NT2/D1 (cell line): ENCODE measurements around the gene PDE4C.
A peak's percentile ranks its signal among the peaks of the same experiment; 100 is the strongest.

ENCODE experiments used
- DNase-seq: peaks from one replicate; pipeline ENCODE4 v3.0.0-alpha.2; 2011; ENCODE audit warnings: low read depth, low spot score
- H3K27me3 ChIP-seq: 2 replicates; pipeline ENCODE4 v1.6.0; 2011; ENCODE audit warnings: mild to moderate bottlenecking; ENCODE audit not compliant: insufficient read length, insufficient read depth
- H3K36me3 ChIP-seq: 2 replicates; pipeline ENCODE4 v1.6.1; 2011; ENCODE audit warnings: mild to moderate bottlenecking, low read length, mixed read lengths; ENCODE audit not compliant: insufficient read depth, insufficient read length
- H3K4me1 ChIP-seq: 2 replicates; pipeline ENCODE4 v1.5.1; 2011; ENCODE audit not compliant: insufficient read depth, insufficient read length
- H3K4me3 ChIP-seq: 2 replicates; pipeline ENCODE4 v1.5.1; 2011; ENCODE audit warnings: low read depth; ENCODE audit not compliant: insufficient read length
- H3K9ac ChIP-seq: 2 replicates; pipeline ENCODE4 v1.6.0; 2011; ENCODE audit warnings: low read depth; ENCODE audit not compliant: insufficient read length
- H3K9me3 ChIP-seq: 2 replicates; pipeline ENCODE4 v1.5.1; 2011; ENCODE audit warnings: mild to moderate bottlenecking, low read length; ENCODE audit not compliant: insufficient read depth
- SUZ12 ChIP-seq: IDR thresholded peaks from 2 replicates; pipeline ENCODE4 v1.6.1; 2011; ENCODE audit not compliant: insufficient read length, insufficient read depth; ENCODE audit errors: extremely low read depth
- YY1 ChIP-seq: IDR thresholded peaks from 2 replicates; pipeline ENCODE4 v1.6.1; 2011; ENCODE audit not compliant: insufficient read length, insufficient read depth
- ZNF274 ChIP-seq: IDR thresholded peaks from 2 replicates; pipeline ENCODE4 v1.6.1; 2011; ENCODE audit warnings: mild to moderate bottlenecking, low read depth, low read length

PDE4C gene

DNA sequence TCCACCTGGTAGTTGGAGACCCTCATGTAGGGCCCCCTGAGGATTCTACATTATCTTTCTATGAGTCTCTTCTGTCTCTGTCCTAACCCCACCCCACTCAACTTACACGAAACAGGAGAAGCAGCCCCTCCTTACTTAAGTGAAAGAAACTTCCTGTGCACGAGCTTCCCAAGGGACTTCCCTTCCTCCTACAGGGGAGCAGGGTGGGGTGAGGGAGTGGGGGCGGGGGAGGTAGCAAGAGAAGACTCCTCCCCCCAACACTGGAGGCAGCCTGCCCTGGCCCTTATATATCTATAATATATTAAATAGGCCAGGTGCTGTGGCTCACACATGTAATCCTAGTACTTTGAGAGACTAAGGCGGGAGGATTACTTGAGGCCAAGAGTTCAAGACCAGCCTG is 5.5 kb upstream of the PDE4C start:
- Histone ChIP-seq H3K9me3 (no peaks in the 10 kb centered on the region), H3K9ac (peak overlapping the region; percentile 68), H3K4me1 (peaks cover 16% of the 10 kb centered on the region), H3K27me3 (peaks cover 34% of the 10 kb centered on the region), H3K36me3 (no peaks in the 10 kb centered on the region), H3K4me3 (no peak overlapping the region)
- DNase-seq: no peak
- TF ChIP-seq YY1: no peak
- no peak for TF ChIP-seq SUZ12
- TF ChIP-seq ZNF274: no peak

DNA sequence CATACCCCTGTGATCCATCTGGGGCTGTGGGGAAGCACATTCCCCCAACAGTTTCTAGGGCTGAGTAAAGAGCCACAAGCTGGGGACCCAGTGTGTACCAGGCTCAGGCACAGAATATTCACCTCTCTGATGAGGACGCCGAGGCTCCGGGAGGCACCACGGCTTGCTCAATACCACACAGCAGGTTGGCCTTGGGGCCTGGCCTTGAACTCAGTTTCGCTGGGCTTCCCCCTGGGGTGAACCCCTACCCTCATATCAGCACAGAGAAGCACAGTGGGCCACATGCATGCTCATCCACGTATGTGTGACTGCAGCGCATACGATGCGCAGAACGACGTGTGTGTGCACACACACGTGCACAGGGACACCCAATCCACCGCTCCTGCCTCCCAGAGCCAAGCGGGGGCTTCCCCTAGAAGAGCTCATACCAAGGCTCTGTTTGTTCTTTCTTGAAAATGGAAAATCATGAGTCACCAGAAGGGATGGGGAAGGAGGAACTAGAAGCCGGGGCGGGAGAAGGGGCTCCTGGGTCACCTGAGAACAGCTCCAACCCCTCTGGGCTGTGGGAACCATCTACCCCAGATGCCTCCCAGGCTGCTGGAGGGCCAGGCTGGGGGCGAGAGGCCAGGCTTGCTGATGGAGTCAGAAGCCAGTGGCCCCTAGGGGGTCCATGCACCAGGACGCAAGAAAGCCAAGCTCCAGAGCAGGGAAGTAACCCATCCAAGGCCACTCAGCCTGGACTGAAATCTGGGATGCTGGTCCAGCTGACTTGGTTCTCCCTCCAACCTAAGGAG is 4.9 kb upstream of the PDE4C start:
- Histone ChIP-seq H3K4me3 (no peak overlapping the region), H3K4me1 (peaks cover 16% of the 10 kb centered on the region), H3K9ac (peak overlapping the region; percentile 53), H3K9me3 (no peaks in the 10 kb centered on the region), H3K27me3 (peaks cover 37% of the 10 kb centered on the region), H3K36me3 (no peaks in the 10 kb centered on the region)
- TF ChIP-seq SUZ12 (no peak), YY1 (no peak), ZNF274 (no peak)
- no peak for DNase-seq

DNA sequence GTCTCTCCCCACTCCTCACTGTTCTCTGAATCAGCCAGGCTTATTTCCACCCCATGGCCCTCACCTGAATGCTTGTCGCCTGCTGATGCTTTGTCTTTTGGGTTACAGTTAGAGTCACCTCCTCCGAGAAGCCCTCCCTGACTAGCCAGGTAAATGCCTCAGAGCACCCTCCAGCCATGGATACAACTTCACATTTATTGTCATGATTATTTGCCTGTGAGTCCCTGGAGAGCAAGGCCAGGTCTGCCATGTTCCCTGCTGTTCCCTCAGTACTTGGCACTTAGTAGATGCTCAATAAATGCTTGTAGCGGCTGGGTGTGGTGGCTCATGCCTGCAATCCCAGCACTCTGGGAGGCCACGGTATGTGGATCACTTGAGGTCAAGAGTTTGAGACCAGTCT is 3.7 kb upstream of the PDE4C start:
- H3K36me3 ChIP-seq: no peaks in the 10 kb centered on the region
- H3K4me3 ChIP-seq: no peak overlapping the region
- no peak for TF ChIP-seq ZNF274
- no peak for TF ChIP-seq SUZ12
- TF ChIP-seq YY1: no peak
- no peak overlapping the region for H3K9ac ChIP-seq
- no peak for DNase-seq
- peaks cover 25% of the 10 kb centered on the region for H3K4me1 ChIP-seq
- no peaks in the 10 kb centered on the region for H3K9me3 ChIP-seq
- H3K27me3 ChIP-seq: peaks cover 45% of the 10 kb centered on the region

DNA sequence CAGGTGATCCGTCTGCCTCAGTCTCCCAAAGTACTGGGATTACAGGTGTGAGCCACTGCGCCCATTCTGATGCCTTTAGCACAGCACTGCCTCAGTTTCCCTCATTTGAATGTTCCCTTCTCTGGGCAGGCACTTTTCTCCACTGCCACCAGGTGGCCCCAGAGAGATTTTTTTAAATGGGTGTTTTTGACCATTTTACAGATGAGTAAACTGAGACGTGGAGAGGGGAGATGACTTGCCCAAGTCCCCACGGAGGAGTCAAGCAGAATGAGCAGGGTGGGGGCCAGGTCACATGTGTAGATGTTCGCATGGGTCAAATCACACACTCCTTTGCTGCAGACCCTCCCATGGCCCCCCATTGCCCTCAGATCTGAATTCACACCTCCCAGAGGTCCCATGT is 3.2 kb upstream of the PDE4C start:
- H3K4me1 ChIP-seq: peaks cover 25% of the 10 kb centered on the region
- H3K9ac ChIP-seq: no peak overlapping the region
- H3K36me3 ChIP-seq: no peaks in the 10 kb centered on the region
- H3K4me3 ChIP-seq: no peak overlapping the region
- TF ChIP-seq SUZ12 (no peak), YY1 (no peak), ZNF274 (no peak)
- H3K27me3 ChIP-seq: peaks cover 45% of the 10 kb centered on the region
- H3K9me3 ChIP-seq: no peaks in the 10 kb centered on the region
- DNase-seq: no peak

DNA sequence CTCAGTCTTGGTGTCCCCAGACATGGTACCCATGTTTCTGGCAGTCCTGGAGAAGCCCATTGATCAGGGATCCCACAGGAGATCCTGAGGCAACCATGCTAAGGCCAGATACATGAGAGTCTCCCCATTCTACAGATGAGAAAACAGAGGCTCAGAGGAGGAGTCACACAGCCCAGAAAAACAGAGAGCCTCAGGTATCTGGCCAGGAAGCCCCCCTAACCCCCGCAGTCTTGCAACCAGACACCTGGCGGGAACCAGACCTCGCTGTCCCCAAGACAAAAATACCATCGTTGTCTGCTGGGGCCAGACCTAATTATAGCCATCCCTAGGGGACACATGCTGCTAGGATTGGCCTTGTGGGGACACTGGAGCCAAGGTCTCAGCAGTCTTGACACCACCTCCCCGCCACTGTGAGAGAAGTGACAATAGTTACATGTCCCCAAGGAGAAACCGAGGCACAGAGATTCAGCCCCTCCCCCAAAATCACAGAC is 1.6 kb upstream of the PDE4C start:
- Histone ChIP-seq H3K9ac (no peak overlapping the region), H3K9me3 (no peaks in the 10 kb centered on the region), H3K27me3 (peaks cover 38% of the 10 kb centered on the region), H3K4me3 (no peak overlapping the region), H3K36me3 (no peaks in the 10 kb centered on the region), H3K4me1 (peaks cover 25% of the 10 kb centered on the region)
- no peak for DNase-seq
- TF ChIP-seq YY1 (no peak), ZNF274 (no peak), SUZ12 (no peak)

DNA sequence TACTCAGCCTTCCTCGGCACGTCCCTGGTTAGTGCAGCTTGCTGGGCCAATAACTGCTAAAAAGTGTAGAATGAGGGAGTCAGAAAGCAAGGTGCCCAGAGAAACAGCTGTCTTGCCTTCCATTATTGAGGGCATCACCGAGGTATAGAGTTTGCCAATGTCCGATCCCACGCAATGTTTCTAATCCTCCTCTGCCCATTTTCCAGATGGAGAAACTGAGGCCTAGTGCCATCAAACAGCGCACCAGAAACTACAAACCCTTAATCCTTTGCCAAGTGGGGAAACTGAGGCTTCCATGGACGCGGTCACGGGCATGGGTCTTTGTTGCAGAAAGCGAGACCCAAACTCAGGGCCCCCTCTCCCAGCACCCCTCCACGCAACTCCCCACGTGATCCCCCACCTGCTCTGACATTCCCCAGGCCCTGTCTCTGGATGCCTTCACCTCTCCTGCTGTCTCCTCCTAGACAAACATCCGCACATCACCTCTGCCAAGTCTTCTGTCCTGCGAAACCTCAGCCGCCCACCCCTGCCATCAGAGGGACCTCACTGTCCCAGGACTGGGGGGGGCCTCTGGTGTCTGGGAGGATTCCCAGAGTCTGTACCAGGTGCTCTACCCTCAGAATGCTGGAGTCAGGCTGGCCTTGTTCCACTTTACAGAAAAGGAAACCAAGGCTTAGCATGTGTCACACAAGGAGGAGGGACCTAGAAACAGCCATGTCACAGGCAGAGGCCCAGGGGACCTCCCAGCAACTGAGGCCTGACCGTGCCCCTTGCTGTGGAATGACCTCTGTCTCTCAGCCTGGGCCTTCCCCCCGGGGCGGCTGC is 930 bp upstream of the PDE4C start:
- Histone ChIP-seq H3K4me3 (no peak overlapping the region), H3K4me1 (peaks cover 22% of the 10 kb centered on the region), H3K9me3 (no peaks in the 10 kb centered on the region), H3K27me3 (peaks cover 38% of the 10 kb centered on the region), H3K36me3 (no peaks in the 10 kb centered on the region), H3K9ac (no peak overlapping the region)
- no peak for TF ChIP-seq ZNF274
- no peak for TF ChIP-seq YY1
- no peak for TF ChIP-seq SUZ12
- DNase-seq: no peak

DNA sequence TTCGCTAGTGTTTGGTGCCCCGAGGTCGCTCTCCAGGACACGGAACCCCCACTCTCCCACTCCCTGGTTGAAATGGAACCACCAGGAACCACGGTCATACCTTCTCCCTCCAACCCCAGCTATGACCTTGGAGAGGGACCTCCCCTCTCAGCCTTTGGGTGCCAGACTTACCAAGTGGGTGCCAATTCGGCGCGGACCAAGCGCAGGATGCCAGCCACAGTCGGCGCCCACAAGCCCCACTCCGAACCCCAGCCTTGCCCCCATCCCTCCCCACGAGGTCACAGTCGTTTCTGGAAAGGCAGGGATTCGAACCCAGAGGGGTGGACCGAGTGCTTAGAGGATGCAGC is 910 bp downstream of the PDE4C start:
- no peak for TF ChIP-seq SUZ12
- no peak for TF ChIP-seq YY1
- no peak for TF ChIP-seq ZNF274
- no peaks in the 10 kb centered on the region for H3K36me3 ChIP-seq

More for the DNA sequence above, 910 bp downstream of the PDE4C start:
- Histone ChIP-seq H3K27me3 (peaks cover 38% of the 10 kb centered on the region), H3K4me3 (peak overlapping the region; percentile 95), H3K9me3 (no peaks in the 10 kb centered on the region), H3K4me1 (peaks cover 15% of the 10 kb centered on the region), H3K9ac (peak overlapping the region; percentile 90)
- DNase-seq: no peak
